Activated B cell treated with CpG ODN at 0.5 μM for 24 hours (primary cell): ENCODE measurements around the gene TRIOBP. TPM values are rescaled to one million over a fixed set of nuclear protein-coding genes. Genes with fewer than 3 reads are reported as not detected.
A peak's percentile ranks its signal among the peaks of the same experiment; 100 is the strongest.

Source experiments
- ATAC-seq: fragments of 200-7000 bp; cut with Tn5 transposase; one replicate; pipeline ENCODE4 v1.10.0; 2021; ENCODE audit warnings: low read depth, mild to moderate bottlenecking, moderate library complexity
- CTCF ChIA-PET: fragments of 350-600 bp; sonication (Branson Sonifier 250); formaldehyde crosslinking; loops from one replicate; lab custom pipeline; 2021; ENCODE audit warnings: antibody characterized with exemption; lab: Charles Lee
- POLR2A ChIA-PET: fragments of 350-600 bp; sonication (Branson Sonifier 250); formaldehyde crosslinking; loops from one replicate; lab custom pipeline; 2021; ENCODE audit warnings: antibody characterized with exemption; lab: Charles Lee
- DNase-seq: peaks from one replicate; pipeline ENCODE4 v3.0.0; 2022
- H3K27ac Mint-ChIP-seq: one replicate; pipeline ENCODE4 v1.8.0; 2020; ENCODE audit warnings: mixed read lengths
- H3K27me3 Mint-ChIP-seq: one replicate; pipeline ENCODE4 v1.8.0; 2021; ENCODE audit warnings: mixed read lengths
- H3K36me3 Mint-ChIP-seq: one replicate; pipeline ENCODE4 v1.8.0; 2021; ENCODE audit warnings: low read depth, mixed read lengths
- H3K4me1 Mint-ChIP-seq: one replicate; pipeline ENCODE4 v1.8.0; 2021; ENCODE audit warnings: mixed read lengths
- H3K4me3 Mint-ChIP-seq: one replicate; pipeline ENCODE4 v1.8.0; 2020; ENCODE audit warnings: mild to moderate bottlenecking, mixed read lengths
- H3K9me3 Mint-ChIP-seq: one replicate; pipeline ENCODE4 v1.8.0; 2020; ENCODE audit warnings: mixed read lengths
- CTCF ChIP-seq: fragments of 200-600 bp; IDR thresholded peaks from one replicate; pipeline ENCODE4 v1.8.0; 2022; ENCODE audit warnings: antibody characterized with exemption, mild to moderate bottlenecking
- intact Hi-C: fragments of 100-400 bp; cut with micrococcal nuclease; formaldehyde crosslinking; loops from one replicate; pipeline ENCODE4 v1.15.1; 2024
- total RNA-seq: library from RNA; stranded (reverse); gene quantifications from 2 replicates; pipeline ENCODE4 v1.2.3, GENCODE V29; 2022

The TRIOBP gene
- total RNA-seq, 1 donor from 2014 or later, result 27.4 TPM

- Mint-ChIP-seq H3K4me3 (peak overlapping the region; percentile 28), H3K27ac (no peak overlapping the region), H3K9me3 (no peaks in the 10 kb centered on the region), H3K4me1 (peaks cover 40% of the 10 kb centered on the region), H3K36me3 (no peaks in the 10 kb centered on the region), H3K27me3 (peaks cover 37% of the 10 kb centered on the region)
- DNase-seq (no peak), ATAC-seq (no peak)
- CTCF ChIA-PET, result no interaction called here
- POLR2A ChIA-PET, result interaction anchor here (0.7 kb wide), 1 partner anchor 21 kb away, joined by 4 read pairs; no protein-coding TSS in a partner anchor
- intact Hi-C loops, result no loop called here
- TF ChIP-seq CTCF, result no peak
Observed at GRCh38 chr22:37801946-37802309, 105.1 kb downstream of the TRIOBP start.

GRCh38 chr22:37802310-37803194 lies 105.7 kb downstream of the TRIOBP start:
- Mint-ChIP-seq H3K4me3 (peak overlapping the region; percentile 12), H3K36me3 (no peaks in the 10 kb centered on the region), H3K27ac (no peak overlapping the region), H3K9me3 (no peaks in the 10 kb centered on the region), H3K4me1 (peaks cover 45% of the 10 kb centered on the region), H3K27me3 (peaks cover 42% of the 10 kb centered on the region)
- ChIA-PET POLR2A (no interaction called here), CTCF (no interaction called here)
- ATAC-seq (no peak), DNase-seq (no peak)
- no peak for TF ChIP-seq CTCF
- intact Hi-C loops, result no loop called here

GRCh38 chr22:37803195-37803638 lies 106.4 kb downstream of the TRIOBP start:
- Mint-ChIP-seq H3K9me3 (no peaks in the 10 kb centered on the region), H3K27ac (no peak overlapping the region), H3K4me1 (peaks cover 45% of the 10 kb centered on the region), H3K4me3 (peak overlapping the region; percentile 12), H3K36me3 (no peaks in the 10 kb centered on the region), H3K27me3 (peaks cover 43% of the 10 kb centered on the region)
- intact Hi-C loops, result no loop called here
- TF ChIP-seq CTCF, result no peak
- CTCF ChIA-PET, result no interaction called here
- POLR2A ChIA-PET, result no interaction called here
- DNase-seq (no peak), ATAC-seq (no peak)

GRCh38 chr22:37803639-37804351 lies 106.9 kb downstream of the TRIOBP start:
- peaks cover 49% of the 10 kb centered on the region for H3K4me1 Mint-ChIP-seq
- TF ChIP-seq CTCF, result no peak
- ATAC-seq, result no peak
- H3K36me3 Mint-ChIP-seq, result no peaks in the 10 kb centered on the region
- peaks cover 45% of the 10 kb centered on the region for H3K27me3 Mint-ChIP-seq
- ChIA-PET POLR2A (interaction anchor here (0.6 to 1.2 kb wide), 2 partner anchors 28 to 71 kb away, joined by 3 to 4 read pairs; no protein-coding TSS in a partner anchor), CTCF (no interaction called here)
- no peak for DNase-seq
- intact Hi-C loops, result no loop called here
- H3K27ac Mint-ChIP-seq, result no peak overlapping the region
- H3K9me3 Mint-ChIP-seq, result no peaks in the 10 kb centered on the region
- peak overlapping the region; percentile 41 for H3K4me3 Mint-ChIP-seq
